ENCODE results near the gene FGG. TPM values are rescaled to one million over a fixed set of nuclear protein-coding genes. Genes with fewer than 3 reads are reported as not detected.

FGG gene
- total RNA-seq, 2 donors from 2014 or later, result 0.89 TPM; not detected in 1

DNA sequence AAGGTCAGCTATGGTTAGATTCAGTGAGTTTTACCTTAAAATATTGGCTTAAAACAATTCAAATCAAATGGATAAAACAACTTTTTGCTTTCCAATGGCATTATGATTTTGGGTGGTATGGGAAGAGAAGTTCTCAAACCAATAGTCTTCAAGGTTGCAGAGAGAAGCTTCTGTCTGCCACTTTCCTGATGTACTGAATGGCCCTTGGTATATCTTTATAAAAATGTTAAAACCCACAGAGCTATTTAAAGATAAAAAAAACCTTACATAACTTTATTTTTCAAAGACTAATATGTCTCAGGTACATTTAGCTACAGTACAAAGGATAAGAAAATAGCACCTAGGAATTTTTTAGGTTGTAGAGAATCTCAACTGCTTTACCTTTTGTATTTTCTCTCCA lies 28.8 kb downstream of the FGG start:
- DNase-seq, result no peak
- Mint-ChIP-seq H3K36me3 (ENCODE audit: low read depth) (no peaks in the 10 kb centered on the region), H3K4me1 (peaks cover 10% of the 10 kb centered on the region), H3K27me3 (ENCODE audit: insufficient read depth) (no peaks in the 10 kb centered on the region), H3K4me3 (no peak overlapping the region), H3K27ac (no peak overlapping the region), H3K9me3 (no peaks in the 10 kb centered on the region)
- no peaks in the 10 kb centered on the region for H3K27me3 ChIP-seq (ENCODE audit: control insufficient read depth, insufficient read depth, low read length, poor library complexity, severe bottlenecking)
- no peaks in the 10 kb centered on the region for H3K9me3 ChIP-seq (ENCODE audit: control insufficient read depth, low read length)
- TF ChIP-seq, protein P1, sequence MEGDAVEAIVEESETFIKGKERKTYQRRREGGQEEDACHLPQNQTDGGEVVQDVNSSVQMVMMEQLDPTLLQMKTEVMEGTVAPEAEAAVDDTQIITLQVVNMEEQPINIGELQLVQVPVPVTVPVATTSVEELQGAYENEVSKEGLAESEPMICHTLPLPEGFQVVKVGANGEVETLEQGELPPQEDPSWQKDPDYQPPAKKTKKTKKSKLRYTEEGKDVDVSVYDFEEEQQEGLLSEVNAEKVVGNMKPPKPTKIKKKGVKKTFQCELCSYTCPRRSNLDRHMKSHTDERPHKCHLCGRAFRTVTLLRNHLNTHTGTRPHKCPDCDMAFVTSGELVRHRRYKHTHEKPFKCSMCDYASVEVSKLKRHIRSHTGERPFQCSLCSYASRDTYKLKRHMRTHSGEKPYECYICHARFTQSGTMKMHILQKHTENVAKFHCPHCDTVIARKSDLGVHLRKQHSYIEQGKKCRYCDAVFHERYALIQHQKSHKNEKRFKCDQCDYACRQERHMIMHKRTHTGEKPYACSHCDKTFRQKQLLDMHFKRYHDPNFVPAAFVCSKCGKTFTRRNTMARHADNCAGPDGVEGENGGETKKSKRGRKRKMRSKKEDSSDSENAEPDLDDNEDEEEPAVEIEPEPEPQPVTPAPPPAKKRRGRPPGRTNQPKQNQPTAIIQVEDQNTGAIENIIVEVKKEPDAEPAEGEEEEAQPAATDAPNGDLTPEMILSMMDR (conservative IDR thresholded peaks at IDR 0.05), result no peak
- H3K9ac ChIP-seq (ENCODE audit: extremely low read depth, low read length, poor library complexity, severe bottlenecking), result no peak overlapping the region
- H3K4me1 ChIP-seq (ENCODE audit: control insufficient read depth, insufficient read depth, low read length), result peaks cover 3% of the 10 kb centered on the region
- H3K27ac ChIP-seq (ENCODE audit: low read depth, low read length), result no peak overlapping the region
- no peak overlapping the region for H3K4me3 ChIP-seq (ENCODE audit: low read length)
- no peaks in the 10 kb centered on the region for H3K36me3 ChIP-seq (ENCODE audit: control insufficient read depth, insufficient read depth, low read length)

DNA sequence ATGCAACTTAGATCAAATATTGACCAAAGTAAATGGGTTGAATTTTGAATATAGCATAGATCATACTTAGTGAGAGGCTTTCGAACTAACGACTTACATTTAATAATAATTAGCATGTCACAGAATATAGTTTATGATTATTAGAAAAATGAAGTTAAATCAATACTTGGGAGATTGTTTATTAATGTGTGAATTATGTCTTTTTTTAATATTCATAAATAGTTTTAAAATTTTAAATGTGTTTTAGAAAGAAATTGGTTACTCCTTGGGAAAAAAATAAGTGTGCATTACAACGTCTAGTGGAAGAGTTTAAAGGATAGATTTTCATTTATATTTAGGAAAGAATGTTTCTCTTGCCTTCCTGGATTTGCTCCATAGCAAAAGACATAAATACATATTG lies 29.2 kb downstream of the FGG start:
- no peaks in the 10 kb centered on the region for H3K27me3 Mint-ChIP-seq (ENCODE audit: insufficient read depth)
- TF ChIP-seq, protein P1 (conservative IDR thresholded peaks at IDR 0.05), result no peak
- no peak overlapping the region for H3K9ac ChIP-seq (ENCODE audit: extremely low read depth, low read length, poor library complexity, severe bottlenecking)
- no peaks in the 10 kb centered on the region for H3K27me3 ChIP-seq (ENCODE audit: control insufficient read depth, insufficient read depth, low read length, poor library complexity, severe bottlenecking)
- H3K36me3 ChIP-seq (ENCODE audit: control insufficient read depth, insufficient read depth, low read length), result no peaks in the 10 kb centered on the region
- H3K4me1 ChIP-seq (ENCODE audit: control insufficient read depth, insufficient read depth, low read length), result peaks cover 3% of the 10 kb centered on the region
- H3K27ac ChIP-seq (ENCODE audit: low read depth, low read length), result no peak overlapping the region
- H3K27ac Mint-ChIP-seq, result no peak overlapping the region
- H3K9me3 Mint-ChIP-seq, result no peaks in the 10 kb centered on the region
- no peak overlapping the region for H3K4me3 Mint-ChIP-seq
- H3K36me3 Mint-ChIP-seq (ENCODE audit: low read depth), result no peaks in the 10 kb centered on the region
- H3K9me3 ChIP-seq (ENCODE audit: control insufficient read depth, low read length), result no peaks in the 10 kb centered on the region
- no peak for DNase-seq
- peaks cover 11% of the 10 kb centered on the region for H3K4me1 Mint-ChIP-seq
- WGBS, 2 experiments (ENCODE audit: insufficient coverage in 1 of 2, insufficient read length in 1 of 2), result 77% methylated on average over 3 of the region's 3 CpGs; no CpG with 5 or more reads in 1 of the 2 experiments
- H3K4me3 ChIP-seq (ENCODE audit: low read length), result no peak overlapping the region

DNA sequence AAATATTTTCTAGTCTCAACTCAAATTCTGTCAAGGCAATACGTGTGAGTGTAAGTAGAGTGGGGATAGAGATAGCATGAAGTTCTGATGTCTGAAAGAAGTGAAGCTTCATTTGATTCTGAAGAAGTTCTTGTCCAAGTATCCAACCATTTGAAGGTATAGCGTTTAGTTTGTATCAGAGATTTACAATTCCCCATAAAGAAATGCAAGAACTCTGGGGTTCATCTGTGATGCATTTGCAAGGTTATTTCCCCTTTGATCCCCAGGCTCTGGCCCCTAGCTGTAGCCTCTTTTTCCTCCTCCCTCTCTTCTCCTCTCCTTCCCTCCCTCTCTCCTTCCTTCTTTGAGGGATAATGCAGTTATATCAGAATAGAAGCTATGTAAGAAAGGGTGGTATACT lies 29.7 kb downstream of the FGG start:
- no peaks in the 10 kb centered on the region for H3K36me3 ChIP-seq (ENCODE audit: control insufficient read depth, insufficient read depth, low read length)
- 63 to 78% methylated on average over 1 to 2 of the region's 2 CpGs for WGBS, 2 experiments (ENCODE audit: insufficient coverage in 1 of 2, insufficient read length in 1 of 2)
- no peaks in the 10 kb centered on the region for H3K9me3 ChIP-seq (ENCODE audit: control insufficient read depth, low read length)
- DNase-seq, result no peak
- Mint-ChIP-seq H3K27ac (no peak overlapping the region), H3K36me3 (ENCODE audit: low read depth) (no peaks in the 10 kb centered on the region), H3K27me3 (ENCODE audit: insufficient read depth) (no peaks in the 10 kb centered on the region), H3K9me3 (no peaks in the 10 kb centered on the region), H3K4me1 (peaks cover 14% of the 10 kb centered on the region), H3K4me3 (no peak overlapping the region)
- H3K4me1 ChIP-seq (ENCODE audit: control insufficient read depth, insufficient read depth, low read length), result peaks cover 3% of the 10 kb centered on the region
- TF ChIP-seq, protein P1 (conservative IDR thresholded peaks at IDR 0.05), result no peak
- H3K27me3 ChIP-seq (ENCODE audit: control insufficient read depth, insufficient read depth, low read length, poor library complexity, severe bottlenecking), result no peaks in the 10 kb centered on the region
- H3K27ac ChIP-seq (ENCODE audit: low read depth, low read length), result no peak overlapping the region
- no peak overlapping the region for H3K4me3 ChIP-seq (ENCODE audit: low read length)
- no peak overlapping the region for H3K9ac ChIP-seq (ENCODE audit: extremely low read depth, low read length, poor library complexity, severe bottlenecking)

Measured in endodermal cell (in vitro differentiated cells).